GM19467 (cell line): ENCODE measurements around the gene CTBP2.

Experiments
- ATAC-seq: cut with Tn5 transposase; IDR thresholded peaks from one replicate; pipeline ENCODE4 v1.9.1; 2021; ENCODE audit warnings: mild to moderate bottlenecking, moderate library complexity; ENCODE audit not compliant: unreplicated experiment

The CTBP2 gene

DNA sequence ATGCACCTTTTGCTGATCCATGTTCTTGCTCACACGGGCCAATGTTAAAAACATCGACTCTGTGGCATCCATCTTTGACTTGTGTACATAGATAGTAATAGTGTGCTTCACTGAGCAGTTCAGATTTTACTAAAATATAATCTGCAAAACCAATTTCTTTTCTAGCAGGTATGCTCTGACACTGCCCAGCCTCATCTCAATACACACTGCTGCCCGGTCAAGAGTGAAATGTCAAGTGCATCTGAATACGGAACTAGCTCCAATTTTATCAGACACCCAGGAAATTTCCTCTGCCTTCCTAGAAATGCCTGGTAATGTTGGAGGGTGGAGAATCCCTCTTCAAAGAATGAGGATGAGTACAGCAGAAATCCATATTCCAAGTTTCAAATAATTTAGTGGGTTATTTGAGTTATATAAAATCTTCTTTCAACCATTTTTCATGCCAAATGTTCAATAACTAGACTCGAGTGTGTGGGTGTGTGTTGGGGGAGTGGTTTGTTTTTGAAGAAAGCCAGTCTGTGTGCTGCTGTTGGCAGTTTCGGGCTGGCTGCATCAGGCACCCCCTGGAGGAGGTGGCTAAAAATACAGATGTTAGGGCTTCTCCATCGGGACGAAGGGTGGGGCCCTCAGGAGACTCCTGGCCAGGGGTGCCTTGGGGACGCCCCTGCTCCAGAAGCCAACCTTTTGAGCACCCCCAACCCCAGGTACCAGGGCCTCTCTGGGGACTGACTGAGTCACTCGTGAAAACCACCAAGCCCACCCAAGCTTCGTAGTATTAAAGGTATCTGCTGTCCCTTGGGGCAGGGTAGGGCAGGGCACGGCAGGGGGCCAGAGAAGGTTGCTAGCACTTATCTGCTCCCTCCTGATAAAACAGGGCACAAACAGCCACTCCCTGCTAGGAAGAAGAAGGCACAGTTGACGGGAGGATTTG, 15.4 kb downstream of the CTBP2 start:
- ATAC-seq = no peak

DNA sequence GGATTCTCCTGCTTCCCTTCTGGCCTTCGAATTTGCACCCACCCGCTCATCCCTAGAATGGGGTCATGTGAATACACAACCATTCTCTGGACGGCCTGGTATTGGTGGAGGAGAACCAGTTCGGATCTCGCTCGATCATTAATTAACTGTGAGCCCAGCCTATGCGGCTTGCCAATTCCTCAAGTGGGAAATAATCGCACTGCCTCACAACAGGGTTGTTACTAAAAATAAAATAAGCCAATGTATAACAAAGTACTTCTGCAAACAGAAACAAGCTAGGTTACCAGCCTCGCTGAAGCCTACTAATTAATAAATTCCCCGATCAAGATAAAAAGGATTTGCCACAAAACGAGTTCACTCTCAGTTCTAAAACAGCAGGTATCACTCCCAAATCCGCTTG, 16.2 kb downstream of the CTBP2 start:
- ATAC-seq = no peak

DNA sequence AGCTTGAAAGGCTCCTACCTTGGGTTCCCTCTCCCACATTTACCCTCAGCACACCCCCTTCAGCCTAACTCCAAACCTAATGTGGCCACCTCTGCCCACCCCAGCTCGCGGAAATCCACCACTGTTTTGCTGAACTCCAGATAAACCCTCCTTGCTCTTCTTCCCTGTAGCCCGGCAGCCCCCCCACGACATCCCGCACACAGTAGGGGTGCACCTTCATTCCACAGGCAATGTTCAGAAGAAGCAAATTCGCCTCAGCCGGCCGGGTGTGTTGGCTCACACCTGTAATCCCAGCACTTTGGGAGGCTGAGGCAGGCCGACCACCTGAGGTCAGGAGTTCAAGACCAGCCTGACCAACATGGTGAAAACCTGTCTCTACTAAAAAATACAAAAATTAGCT, 17.4 kb downstream of the CTBP2 start:
- ATAC-seq = no peak

DNA sequence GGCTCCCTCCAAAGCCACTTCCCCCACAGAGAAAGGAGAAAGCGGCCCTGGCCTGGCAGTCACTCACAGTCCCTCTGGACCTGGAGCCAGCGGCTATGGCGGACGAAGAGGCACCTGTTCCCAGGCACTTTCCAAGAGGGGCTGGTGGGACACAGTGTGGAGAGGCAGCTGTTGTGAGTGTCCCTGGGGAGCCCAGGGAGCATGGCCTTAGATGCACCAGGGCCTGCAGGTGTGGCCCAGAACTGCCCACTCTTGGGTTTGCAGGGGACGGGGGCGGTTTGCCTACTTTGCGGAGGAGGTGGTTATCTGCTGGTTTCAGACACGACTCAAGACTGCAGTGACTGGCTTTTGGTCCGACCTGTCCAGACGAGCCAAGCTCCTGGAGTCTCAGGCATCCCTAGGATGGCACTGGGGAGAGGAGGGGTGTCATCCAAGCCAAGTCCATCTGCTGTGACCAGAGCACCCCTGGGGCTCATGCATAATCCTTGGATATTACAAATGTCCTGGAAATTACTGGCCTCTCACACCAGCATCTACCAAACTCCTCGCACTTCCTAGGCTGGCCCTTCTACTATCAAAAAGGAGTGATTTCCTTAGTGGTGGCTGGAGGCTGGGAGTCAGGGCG, 18.4 kb downstream of the CTBP2 start:
- ATAC-seq = no peak

DNA sequence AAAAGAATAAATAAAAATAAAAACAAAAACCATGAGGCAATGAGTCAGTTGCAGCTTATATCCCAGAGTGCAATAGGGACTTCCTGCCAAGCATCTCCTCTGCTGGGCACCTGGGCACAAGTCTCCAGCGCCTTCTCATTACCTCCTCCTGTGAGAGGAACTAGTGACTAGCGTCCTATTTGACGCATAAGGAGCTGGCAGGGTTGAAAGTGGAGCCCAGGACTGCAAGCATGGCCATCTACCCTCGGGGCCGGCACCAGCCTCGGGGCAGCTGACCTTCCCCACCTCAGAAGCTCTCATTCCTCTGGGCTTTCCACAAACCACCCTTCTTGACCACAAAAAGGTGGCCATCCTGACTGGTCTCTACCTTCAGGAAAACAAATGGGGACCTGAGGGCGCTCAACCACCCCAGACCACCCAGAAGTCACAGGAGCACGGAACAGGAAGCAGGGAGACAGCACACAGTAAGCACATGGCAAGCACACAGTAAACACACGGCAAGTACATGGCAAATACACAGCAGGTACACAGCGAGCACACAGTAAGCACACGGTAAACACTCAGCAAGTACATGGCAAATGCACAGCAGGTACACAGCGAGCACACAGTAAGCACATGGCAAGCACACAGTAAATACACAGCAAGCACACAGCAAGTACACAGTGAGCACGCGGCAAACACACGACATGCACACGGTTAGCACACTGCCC, 19.1 kb downstream of the CTBP2 start:
- ATAC-seq = no peak

DNA sequence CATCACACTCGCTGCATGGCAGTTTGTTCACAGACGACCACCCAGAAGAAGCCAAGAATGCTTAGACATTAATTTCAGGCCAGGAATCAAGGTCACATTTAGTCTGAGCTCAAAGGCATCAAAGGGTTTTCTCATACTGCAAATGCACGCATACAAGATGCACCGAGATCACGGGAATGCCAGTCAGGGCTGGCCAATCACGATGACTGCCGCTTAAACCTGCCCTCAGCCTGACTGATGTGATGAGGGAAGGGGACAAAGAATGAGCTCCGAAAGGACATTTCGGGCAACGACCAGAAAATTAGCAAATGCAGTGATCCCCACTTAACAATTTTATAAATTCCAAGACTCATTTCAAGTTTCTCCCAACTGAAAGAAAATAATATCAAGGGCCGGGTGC, 20.2 kb downstream of the CTBP2 start:
- no peak for ATAC-seq

DNA sequence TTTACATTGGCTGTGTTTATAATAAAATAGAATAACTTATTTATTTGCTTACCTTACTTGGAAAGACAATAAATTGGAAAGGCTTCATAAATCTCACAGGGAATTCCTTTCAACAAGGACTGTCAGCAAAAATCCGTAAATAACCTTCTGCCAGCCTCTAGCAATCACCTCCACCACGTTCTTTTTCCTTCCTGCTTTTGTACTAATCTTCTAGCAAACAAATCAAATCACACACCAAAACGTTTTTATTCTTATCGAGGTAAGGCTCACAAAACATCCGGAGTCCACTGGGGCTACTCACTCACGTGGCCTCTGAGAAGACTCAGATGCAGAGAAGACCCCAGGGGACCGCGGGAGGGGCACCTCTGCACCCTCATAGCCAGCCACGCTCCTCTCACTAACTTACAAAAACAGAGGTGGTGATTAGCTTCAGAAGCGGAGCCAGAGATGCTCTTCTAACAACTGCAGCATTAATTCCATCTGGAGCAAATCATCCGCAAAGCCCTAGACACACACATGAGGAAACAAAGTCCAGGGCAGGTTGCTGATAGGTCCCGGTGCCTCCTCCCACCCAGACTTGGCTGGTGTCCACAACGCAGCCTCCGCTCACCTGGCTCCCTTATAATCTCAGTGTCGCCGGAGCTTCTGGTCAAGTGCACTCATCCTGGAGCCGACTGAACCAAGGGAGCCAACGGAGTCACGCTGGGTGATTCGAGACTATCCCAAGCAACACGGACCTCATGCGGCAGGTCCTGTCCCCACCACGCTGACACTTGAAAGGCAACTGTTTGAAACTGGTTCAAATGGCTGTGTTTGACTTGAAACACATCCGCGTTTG, 22.5 kb downstream of the CTBP2 start:
- no peak for ATAC-seq

DNA sequence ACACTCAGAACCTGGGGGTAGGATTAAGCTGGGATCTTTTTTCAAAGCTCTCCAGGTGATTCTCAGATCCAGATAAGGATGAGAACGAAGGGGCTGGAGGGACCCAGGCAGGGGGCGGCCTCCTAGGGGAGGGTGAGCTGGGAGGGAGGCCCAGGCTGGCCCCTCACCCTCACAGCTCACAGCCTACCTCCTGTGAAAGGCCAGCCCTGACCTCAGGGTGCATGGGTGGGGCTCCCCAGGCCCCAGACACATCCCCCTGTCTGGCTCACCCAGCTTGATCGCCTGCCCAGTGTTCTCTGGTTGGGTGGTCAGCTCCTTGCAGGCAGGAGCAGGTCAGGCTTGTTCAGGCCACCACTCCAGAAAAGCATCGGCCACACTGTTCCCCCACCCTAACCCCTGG, 24.3 kb downstream of the CTBP2 start:
- ATAC-seq = no peak

DNA sequence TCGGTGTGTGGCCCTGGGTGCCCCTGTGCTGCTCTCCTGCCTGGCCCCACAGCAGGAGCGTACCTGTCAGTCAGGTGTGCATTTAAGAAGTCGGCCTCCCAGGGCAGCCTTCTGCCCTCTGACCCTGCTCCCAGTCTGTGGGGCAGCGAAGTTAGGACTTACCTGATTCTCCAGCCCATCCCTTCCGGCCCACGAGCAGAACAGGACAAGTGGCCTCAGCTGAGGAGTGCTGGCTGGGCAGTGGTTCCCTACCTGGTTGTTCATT, 24.7 kb downstream of the CTBP2 start:
- ATAC-seq = no peak

DNA sequence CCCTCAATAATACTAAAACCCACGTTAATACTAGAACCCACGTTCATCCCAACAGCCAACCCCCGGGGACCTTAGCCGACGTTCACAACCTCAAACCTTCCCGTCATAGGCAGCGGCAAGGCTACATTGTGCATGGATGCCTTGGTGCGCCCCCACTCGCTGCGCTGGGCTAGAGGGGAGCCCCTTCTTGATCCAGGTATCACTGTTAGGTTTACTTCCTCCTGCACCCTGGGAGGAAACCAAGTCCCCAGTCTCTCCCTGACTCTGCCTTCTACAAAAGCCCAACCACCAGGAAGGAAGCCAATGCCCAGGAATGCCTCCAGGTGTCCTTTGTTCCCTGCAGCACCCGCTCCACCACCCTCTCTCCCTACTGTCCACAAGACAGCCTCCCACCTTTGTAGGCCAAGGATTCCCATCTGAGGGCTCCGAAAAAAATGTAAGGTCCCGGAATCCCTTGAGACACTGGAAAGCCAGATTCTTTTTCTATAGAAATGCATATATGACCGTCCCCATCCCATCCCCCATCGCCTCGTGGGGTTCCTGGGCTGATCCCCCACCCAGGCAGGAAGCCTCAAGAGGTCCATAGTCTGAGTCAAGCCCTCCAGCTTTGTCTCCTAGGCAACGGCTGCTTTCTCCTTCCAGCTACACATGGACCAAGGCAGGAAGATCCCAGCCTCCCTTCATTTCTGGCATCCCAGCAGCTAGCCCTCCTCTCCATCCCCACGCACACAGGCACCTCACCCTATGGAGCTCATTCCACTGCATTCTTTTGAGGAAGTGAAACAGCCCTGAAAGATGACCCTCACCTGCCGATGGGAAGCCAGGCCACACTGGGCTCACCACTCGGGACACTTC, 25.2 kb downstream of the CTBP2 start:
- ATAC-seq = no peak

DNA sequence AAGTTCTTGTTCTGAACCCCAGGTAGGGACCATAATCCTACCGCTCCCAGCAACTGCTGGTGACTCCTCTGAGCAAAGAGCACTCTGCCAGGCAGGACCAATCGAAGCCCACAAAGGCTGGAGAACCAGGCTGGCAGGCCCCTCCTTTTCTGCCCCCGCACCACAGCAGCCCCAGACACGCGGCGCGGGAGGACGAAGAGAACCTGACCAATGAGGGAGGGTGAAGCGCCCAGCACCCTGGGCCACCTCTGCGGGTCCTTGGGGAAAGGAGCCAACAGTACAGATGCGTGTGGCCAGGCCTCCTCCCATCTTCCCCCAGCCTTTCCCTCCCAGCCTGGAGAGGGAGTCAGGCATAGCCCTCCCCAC, 25.9 kb downstream of the CTBP2 start:
- no peak for ATAC-seq

DNA sequence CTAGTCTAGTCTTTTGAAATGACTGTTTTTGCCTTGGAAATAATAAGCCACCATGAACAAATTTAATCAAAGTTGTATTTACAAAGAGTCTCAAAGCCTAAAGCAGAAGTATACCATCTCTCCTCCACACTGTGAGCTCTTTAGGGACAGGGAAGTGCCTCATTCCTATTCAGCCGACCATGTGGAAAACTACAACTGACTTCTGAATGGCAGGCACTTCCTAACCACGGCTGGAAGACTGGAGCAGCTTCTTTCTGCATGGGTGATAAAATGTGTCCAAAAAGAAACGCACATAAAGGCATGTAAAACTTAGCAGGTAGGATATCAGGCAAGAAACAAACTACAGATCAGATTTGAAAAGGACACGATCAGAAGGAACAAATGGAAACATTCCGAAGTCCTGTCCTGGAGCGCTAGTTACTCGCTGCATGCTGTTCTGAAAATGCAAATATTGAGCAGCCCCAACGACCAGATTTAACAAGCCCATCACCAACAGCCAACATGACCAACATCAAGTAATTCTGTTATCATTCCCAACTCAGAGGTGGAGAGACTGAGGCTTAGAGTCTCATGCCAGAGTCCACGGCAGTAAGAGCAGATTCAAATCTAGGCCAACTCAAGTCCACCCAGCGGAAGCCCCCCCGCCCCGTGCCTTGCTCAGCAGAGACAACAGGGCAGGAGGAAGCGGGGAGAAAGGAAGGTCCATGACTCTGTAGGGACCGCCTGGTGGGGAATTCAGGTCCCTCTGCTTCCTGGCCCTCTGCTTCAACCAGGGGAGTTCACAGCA, 26.5 kb downstream of the CTBP2 start:
- ATAC-seq = no peak

DNA sequence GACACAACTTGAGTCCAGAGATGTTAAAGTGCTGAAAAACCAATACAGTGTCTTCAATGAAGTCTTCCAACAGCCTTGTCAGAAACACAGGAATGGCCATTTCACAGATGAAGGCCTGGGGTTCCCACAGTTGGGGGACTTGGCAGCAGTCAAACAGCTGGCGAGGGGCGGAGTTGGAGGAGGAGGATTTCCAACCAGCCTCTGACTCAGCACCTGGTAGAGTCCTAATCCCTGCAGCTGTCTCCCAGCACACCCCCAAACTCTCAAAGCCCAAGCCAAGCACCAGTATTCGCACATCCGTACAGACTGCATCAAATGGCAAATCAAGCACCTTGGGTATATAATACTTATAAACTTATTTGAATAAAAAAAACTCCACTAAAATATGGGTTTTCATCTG, 28.0 kb downstream of the CTBP2 start:
- ATAC-seq = no peak

DNA sequence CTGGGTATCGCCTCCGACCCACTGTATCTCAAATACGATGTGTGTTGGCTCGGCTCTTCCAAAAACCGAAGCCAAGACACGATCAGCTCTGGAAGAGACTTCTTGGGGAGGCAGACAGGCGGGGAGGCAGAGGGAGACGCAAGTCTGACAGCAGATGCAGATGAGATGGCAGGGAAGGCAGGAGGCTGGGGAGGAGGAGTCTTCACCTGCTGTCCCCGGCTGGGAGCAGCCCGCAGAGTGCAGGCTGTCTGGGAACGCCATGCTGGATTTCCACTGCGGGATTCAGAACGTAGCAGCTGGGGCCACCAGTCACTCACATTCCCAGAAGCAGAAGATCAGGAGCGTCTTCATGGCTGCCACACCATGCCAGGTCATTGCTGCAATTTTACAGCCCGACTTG, 29.4 kb downstream of the CTBP2 start:
- ATAC-seq = no peak

DNA sequence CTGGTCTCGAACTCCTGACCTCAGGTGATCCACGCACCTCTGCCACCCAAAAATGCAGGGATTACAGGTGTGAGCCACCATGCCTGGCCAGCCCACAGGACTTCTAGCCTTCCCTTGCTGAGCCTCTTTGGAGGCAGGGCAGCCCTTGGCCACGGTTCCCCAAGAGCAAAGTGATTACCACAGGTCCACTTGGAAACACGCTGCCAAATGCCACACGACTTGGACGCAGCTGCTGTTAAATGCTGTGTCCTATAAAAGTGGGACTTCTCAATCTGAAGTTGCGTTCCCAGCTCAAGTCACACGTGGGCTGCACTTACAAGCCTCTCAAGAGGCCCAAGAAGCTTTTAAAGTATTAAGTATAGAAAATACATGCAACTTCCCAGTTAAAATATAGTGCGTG, 30.1 kb downstream of the CTBP2 start:
- ATAC-seq = no peak

DNA sequence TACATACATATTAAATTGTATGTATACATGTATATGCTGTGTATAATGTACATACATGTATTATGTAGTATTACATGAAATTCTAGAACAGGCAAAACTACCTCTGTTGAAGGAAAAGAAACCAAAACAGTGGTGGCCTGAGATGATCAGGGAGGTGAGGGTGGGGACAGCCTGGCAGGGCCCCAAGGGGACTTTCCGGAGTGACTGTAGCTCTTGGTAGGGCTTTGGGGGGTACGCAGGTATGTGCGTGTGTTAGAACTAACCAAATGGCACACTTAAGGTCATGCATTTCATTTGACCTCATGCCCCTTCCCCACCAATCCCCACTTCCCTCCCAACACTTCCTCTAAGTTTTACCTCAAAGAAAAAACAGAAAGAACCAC, 31.3 kb downstream of the CTBP2 start:
- ATAC-seq = no peak

DNA sequence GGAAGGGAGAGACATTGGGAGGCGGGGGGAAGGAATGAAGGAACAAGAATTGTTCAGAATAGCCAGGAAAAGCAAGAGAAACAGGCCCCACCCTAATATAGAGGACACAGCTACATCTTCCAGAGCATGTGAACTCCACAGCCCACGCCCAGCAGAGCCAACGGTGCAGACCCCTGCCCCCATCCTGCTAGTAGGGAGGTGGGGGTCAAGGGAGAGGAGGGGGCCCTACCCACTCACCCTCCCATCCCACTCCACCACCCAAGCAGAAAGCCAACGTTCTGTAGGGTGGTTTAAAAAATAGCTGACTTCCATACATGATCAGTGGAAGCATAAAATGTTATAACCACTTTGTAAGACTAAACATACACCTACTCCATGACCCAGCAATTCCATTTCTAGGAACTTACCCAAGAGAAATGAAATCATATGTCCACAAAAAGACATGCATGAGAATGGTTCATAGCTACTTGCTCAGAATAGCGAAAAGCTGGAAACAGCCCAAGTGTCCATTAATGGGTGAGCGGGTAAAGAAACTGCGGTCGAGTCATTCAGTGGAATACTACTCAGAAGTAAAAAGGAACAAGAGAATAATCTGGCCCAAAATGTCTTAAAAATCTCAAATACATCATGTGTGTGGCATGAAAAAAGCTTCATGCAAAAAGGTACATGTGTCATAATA, 31.8 kb downstream of the CTBP2 start:
- no peak for ATAC-seq

DNA sequence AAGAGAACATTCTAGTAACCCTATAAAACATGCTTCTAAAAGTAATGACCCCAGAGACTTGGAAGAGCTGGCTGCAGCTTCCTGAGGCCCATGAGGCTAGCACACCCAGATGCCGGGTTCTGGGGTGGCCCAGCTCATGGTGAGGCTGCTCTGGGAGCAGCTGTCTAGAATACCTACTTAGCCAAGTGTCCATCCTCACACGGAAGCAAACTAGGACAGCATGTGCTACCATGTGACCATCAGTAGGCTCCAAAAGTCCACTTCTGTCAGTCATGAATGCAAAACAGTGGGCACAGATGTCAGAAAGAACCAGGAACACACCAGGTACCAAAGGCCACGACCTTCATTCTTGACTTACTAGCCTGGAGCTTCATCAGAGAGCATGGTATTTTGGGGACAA, 32.4 kb downstream of the CTBP2 start:
- ATAC-seq = no peak

DNA sequence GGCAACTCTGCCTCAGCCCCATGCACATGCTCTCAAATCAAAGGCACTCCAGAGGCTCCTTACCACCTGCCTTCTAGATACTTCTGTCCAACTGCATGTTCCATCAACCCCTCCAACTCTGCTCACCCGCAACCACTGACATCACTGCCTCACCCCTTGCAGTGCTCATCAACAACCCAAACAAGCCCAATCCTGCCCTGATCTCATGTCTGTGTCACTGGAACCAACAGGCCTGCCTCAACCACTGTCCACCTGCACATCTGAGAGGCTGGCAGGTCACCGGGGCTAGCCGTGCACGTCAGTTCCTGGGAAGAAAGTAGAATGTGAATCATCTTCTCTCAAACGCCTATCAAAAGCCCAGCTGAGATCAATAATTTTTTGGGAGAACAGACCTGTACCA, 33.3 kb downstream of the CTBP2 start:
- ATAC-seq = no peak
